Measurements from ENCODE around the gene TRIM44.

DNA sequence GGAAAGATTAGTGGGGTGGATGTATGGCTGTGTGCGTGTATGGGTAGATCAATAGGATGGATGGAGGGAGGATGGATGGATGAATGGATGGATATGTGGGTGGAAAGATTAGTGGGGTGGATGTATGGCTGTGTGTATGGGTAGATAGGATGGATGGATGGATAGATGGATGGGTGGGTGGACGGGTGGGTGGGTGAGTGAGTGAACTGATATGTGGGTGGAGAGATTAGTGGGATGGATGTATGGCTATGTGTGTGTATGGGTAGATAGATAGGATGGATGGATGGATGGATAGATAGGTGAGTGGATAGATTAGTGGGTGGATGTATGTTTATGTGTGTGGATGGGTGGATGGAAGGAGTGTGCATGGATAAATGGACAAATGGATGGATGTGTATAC, 193.7 kb downstream of the TRIM44 start:
- TF ChIP-seq POLR2A (IDR thresholded peaks at IDR 0.05; ENCODE audit: low read length) (no peak), GATA1 (IDR thresholded peaks at IDR 0.05; ENCODE audit: low read depth, low read length) (no peak)
